Neuronal stem cell (in vitro differentiated cells): Measurements from ENCODE around the gene CTCF.

Experiments
- DNase-seq: peaks from one replicate; pipeline ENCODE4 v3.0.0-alpha.2; 2013; ENCODE audit warnings: low spot score
- H2AFZ ChIP-seq: one replicate; pipeline ENCODE4 v1.6.1; 2013; ENCODE audit warnings: mild to moderate bottlenecking, low read length, inconsistent platforms
- H2AK5ac ChIP-seq: 2 replicates; pipeline ENCODE4 v1.6.1; 2013; ENCODE audit warnings: low read depth, mild to moderate bottlenecking, inconsistent platforms, low read length, moderate library complexity, mixed read lengths
- H2BK120ac ChIP-seq: 2 replicates; pipeline ENCODE4 v1.6.1; 2013; ENCODE audit warnings: low read depth, mild to moderate bottlenecking, inconsistent platforms, low read length, moderate library complexity, mixed read lengths
- H2BK12ac ChIP-seq: one replicate; pipeline ENCODE4 v1.6.1; 2013; ENCODE audit warnings: low read length, inconsistent platforms
- H2BK15ac ChIP-seq: 2 replicates; pipeline ENCODE4 v1.6.1; 2013; ENCODE audit warnings: mild to moderate bottlenecking, low read length, inconsistent platforms, mixed read lengths
- H2BK5ac ChIP-seq: one replicate; pipeline ENCODE4 v1.6.1; 2013; ENCODE audit warnings: inconsistent platforms, mild to moderate bottlenecking, low read length, moderate library complexity
- H3K14ac ChIP-seq: one replicate; pipeline ENCODE4 v1.6.1; 2013; ENCODE audit warnings: low read length, inconsistent platforms
- H3K18ac ChIP-seq: 2 replicates; pipeline ENCODE4 v1.6.1; 2013; ENCODE audit warnings: low read length, inconsistent platforms
- H3K23ac ChIP-seq: 2 replicates; pipeline ENCODE4 v1.6.1; 2013; ENCODE audit warnings: low read depth, mild to moderate bottlenecking, mixed read lengths, low read length, inconsistent platforms; ENCODE audit not compliant: poor library complexity
- H3K27ac ChIP-seq: replicated peaks from 3 replicates; pipeline ENCODE4 v1.5.1; 2013; ENCODE audit warnings: low read length, inconsistent platforms
- H3K27me3 ChIP-seq, 3 experiments: 2 replicates each; pipeline ENCODE4 v1.6.1; 2013; ENCODE audit warnings: low read length in 3 of 3, mild to moderate bottlenecking in 2 of 3, inconsistent platforms in 1 of 3, low read depth in 1 of 3, mixed read lengths in 1 of 3, moderate library complexity in 1 of 3; ENCODE audit not compliant: control insufficient read depth in 3 of 3, insufficient read depth in 3 of 3
- H3K36me3 ChIP-seq, 2 donors: replicated peaks in 1 of 2; 2 replicates each; pipeline ENCODE4 v1.6.1; 2013; ENCODE audit warnings: low read length in 2 of 2; ENCODE audit not compliant: control insufficient read depth in 2 of 2, insufficient read depth in 2 of 2
- H3K4ac ChIP-seq: 2 replicates; pipeline ENCODE4 v1.6.1; 2013; ENCODE audit warnings: inconsistent platforms, mild to moderate bottlenecking, low read length, moderate library complexity
- H3K4me1 ChIP-seq, 2 donors: 1 replicate in 1 of 2; 2 replicates in 1 of 2; pipeline ENCODE4 v1.6.1; 2013; ENCODE audit warnings: low read length in 2 of 2, low read depth in 1 of 2; ENCODE audit not compliant: control insufficient read depth in 2 of 2, insufficient read depth in 1 of 2
- H3K4me2 ChIP-seq: one replicate; pipeline ENCODE4 v1.6.1; 2013; ENCODE audit warnings: mild to moderate bottlenecking, low read length, inconsistent platforms; ENCODE audit not compliant: insufficient read depth, poor library complexity, severe bottlenecking
- H3K4me3 ChIP-seq, 2 donors: 2 replicates each; pipeline ENCODE4 v1.5.1; 2013; ENCODE audit warnings: low read length in 2 of 2, mild to moderate bottlenecking in 2 of 2, inconsistent platforms in 1 of 2, moderate library complexity in 1 of 2
- H3K79me1 ChIP-seq: one replicate; pipeline ENCODE4 v1.6.1; 2013; ENCODE audit warnings: low read depth, mild to moderate bottlenecking, inconsistent platforms, low read length, moderate library complexity
- H3K9ac ChIP-seq: one replicate; pipeline ENCODE4 v1.6.1; 2013; ENCODE audit warnings: mild to moderate bottlenecking, low read depth, low read length, inconsistent platforms; ENCODE audit not compliant: poor library complexity
- H3K9me3 ChIP-seq, 2 donors: replicated peaks in 1 of 2; 2 replicates each; pipeline versions ENCODE3 to v1.6.1; 2013; ENCODE audit warnings: low read length in 2 of 2, mild to moderate bottlenecking in 2 of 2, inconsistent platforms in 1 of 2, low read depth in 1 of 2, mixed read lengths in 1 of 2, moderate library complexity in 1 of 2; ENCODE audit not compliant: control insufficient read depth in 2 of 2, insufficient read depth in 1 of 2
- H4K8ac ChIP-seq: one replicate; pipeline ENCODE4 v1.6.1; 2013; ENCODE audit warnings: low read depth, mild to moderate bottlenecking, inconsistent platforms, low read length, moderate library complexity
- H4K91ac ChIP-seq: one replicate; pipeline ENCODE4 v1.6.1; 2013; ENCODE audit warnings: low read length, low read depth, mild to moderate bottlenecking, inconsistent platforms; ENCODE audit not compliant: poor library complexity
- WGBS, 2 donors: extraction: QIAGEN DNeasy Blood & Tissue Kit; methylation state at CpG; one replicate each; pipeline ENCODE4 v1.1.7; 2013; ENCODE audit warnings: missing lambda C conversion rate in 2 of 2, mixed read lengths in 1 of 2; ENCODE audit not compliant: insufficient read length in 2 of 2, insufficient replicate concordance in 1 of 2; ENCODE audit errors: extremely low coverage in 2 of 2; 5-methylcytosine and 5-hydroxymethylcytosine counted together

The CTCF gene

GRCh38 chr16:67651039-67651438, 88.7 kb downstream of the CTCF start:
- Histone ChIP-seq H2AFZ (no peak overlapping the region), H3K27ac (no peak overlapping the region), H3K4me3 (no peak overlapping the region), H3K23ac (no peak overlapping the region), H3K14ac (no peak overlapping the region), H3K4me2 (no peak overlapping the region), H2BK120ac (no peak overlapping the region), H3K79me1 (peaks cover 1% of the 10 kb centered on the region), H3K18ac (no peak overlapping the region), H4K8ac (no peak overlapping the region), H2BK15ac (no peak overlapping the region), H2BK12ac (no peak overlapping the region), H2BK5ac (no peak overlapping the region), H2AK5ac (no peak overlapping the region), H4K91ac (no peak overlapping the region), H3K4me1 (peaks cover 0 to 20% of the 10 kb centered on the region in 2 donors), H3K27me3 (peaks cover 3 to 68% (median 68%) of the 10 kb centered on the region in 3 experiments), H3K4ac (no peak overlapping the region), H3K36me3 (no peaks in the 10 kb centered on the region), H3K9me3 (peaks cover 0 to 2% of the 10 kb centered on the region in 2 donors), H3K9ac (no peak overlapping the region)
- no peak for DNase-seq
- WGBS, 2 donors, result no CpG with 5 or more reads among the region's 7 CpGs

- Histone ChIP-seq H3K23ac (no peak overlapping the region), H2AK5ac (no peak overlapping the region), H2BK12ac (no peak overlapping the region), H3K4me1 (peaks cover 0 to 20% of the 10 kb centered on the region in 2 donors), H3K4ac (no peak overlapping the region), H3K27me3 (peaks cover 3 to 61% (median 60%) of the 10 kb centered on the region in 3 experiments), H2BK5ac (no peak overlapping the region), H2BK15ac (no peak overlapping the region), H4K91ac (no peak overlapping the region), H2BK120ac (no peak overlapping the region), H3K14ac (no peak overlapping the region), H3K18ac (no peak overlapping the region), H3K36me3 (peaks cover 0 to 3% of the 10 kb centered on the region in 2 donors), H3K79me1 (peaks cover 1% of the 10 kb centered on the region), H2AFZ (no peak overlapping the region), H3K4me2 (no peak overlapping the region), H3K4me3 (peak overlapping the region in 1 of 2 donors; percentile 5), H3K9ac (no peak overlapping the region), H3K9me3 (peaks cover 0 to 2% of the 10 kb centered on the region in 2 donors), H3K27ac (no peak overlapping the region), H4K8ac (no peak overlapping the region)
- WGBS, 2 donors, result no CpG with 5 or more reads among the region's 4 CpGs
- no peak for DNase-seq
Observed at GRCh38 chr16:67651847-67652246, 89.5 kb downstream of the CTCF start.

- no peak overlapping the region for H3K27ac ChIP-seq
- WGBS, 2 donors, result no CpG with 5 or more reads among the region's 59 CpGs
- peak overlapping the region; percentile 83 for H2AFZ ChIP-seq
Observed at GRCh38 chr16:67652578-67653127, 90.3 kb downstream of the CTCF start.

GRCh38 chr16:67653128-67653788, 90.9 kb downstream of the CTCF start:
- DNase-seq, result no peak

More at GRCh38 chr16:67652578-67653127, 90.3 kb downstream of the CTCF start:
- peak; percentile 63 for DNase-seq
- H4K91ac ChIP-seq, result no peak overlapping the region
- peaks cover 1% of the 10 kb centered on the region for H3K79me1 ChIP-seq
- H3K14ac ChIP-seq, result no peak overlapping the region
- no peak overlapping the region for H4K8ac ChIP-seq
- no peak overlapping the region for H2BK12ac ChIP-seq
- no peak overlapping the region for H3K4ac ChIP-seq
- peak overlapping the region; percentile 44 to 72 for H3K4me3 ChIP-seq
- peaks cover 0 to 20% of the 10 kb centered on the region in 2 donors for H3K4me1 ChIP-seq
- H3K18ac ChIP-seq, result no peak overlapping the region
- peaks cover 0 to 2% of the 10 kb centered on the region in 2 donors for H3K9me3 ChIP-seq
- H3K36me3 ChIP-seq, result peaks cover 0 to 11% of the 10 kb centered on the region in 2 donors
- no peak overlapping the region for H3K23ac ChIP-seq
- H3K4me2 ChIP-seq, result peak overlapping the region; percentile 73
- H2BK5ac ChIP-seq, result no peak overlapping the region
- no peak overlapping the region for H2AK5ac ChIP-seq
- peaks cover 3 to 55% (median 54%) of the 10 kb centered on the region in 3 experiments for H3K27me3 ChIP-seq
- H3K9ac ChIP-seq, result no peak overlapping the region
- no peak overlapping the region for H2BK120ac ChIP-seq
- H2BK15ac ChIP-seq, result no peak overlapping the region

More at GRCh38 chr16:67653128-67653788, 90.9 kb downstream of the CTCF start:
- no peak overlapping the region for H2BK5ac ChIP-seq
- peaks cover 0 to 2% of the 10 kb centered on the region in 2 donors for H3K9me3 ChIP-seq
- H3K27ac ChIP-seq, result no peak overlapping the region
- H3K4me2 ChIP-seq, result peak overlapping the region; percentile 73
- no peak overlapping the region for H3K18ac ChIP-seq
- peak overlapping the region; percentile 24 for H3K9ac ChIP-seq
- H3K14ac ChIP-seq, result no peak overlapping the region
- H3K4me1 ChIP-seq, result peaks cover 0 to 20% of the 10 kb centered on the region in 2 donors
- peaks cover 0 to 17% of the 10 kb centered on the region in 2 donors for H3K36me3 ChIP-seq
- H3K4me3 ChIP-seq, result peak overlapping the region; percentile 44 to 72
- no CpG with 5 or more reads among the region's 68 CpGs for WGBS, 2 donors
- no peak overlapping the region for H3K4ac ChIP-seq
- peaks cover 1% of the 10 kb centered on the region for H3K79me1 ChIP-seq
- H4K8ac ChIP-seq, result no peak overlapping the region
- H3K23ac ChIP-seq, result peak overlapping the region; percentile 96
- no peak overlapping the region for H2BK120ac ChIP-seq
- H4K91ac ChIP-seq, result no peak overlapping the region
- H2BK15ac ChIP-seq, result no peak overlapping the region
- peaks cover 3 to 51% (median 49%) of the 10 kb centered on the region in 3 experiments for H3K27me3 ChIP-seq
- no peak overlapping the region for H2BK12ac ChIP-seq
- H2AK5ac ChIP-seq, result no peak overlapping the region
- H2AFZ ChIP-seq, result peak overlapping the region; percentile 83
